Body of pancreas (tissue), 4 donors: ENCODE measurements around the gene CLEC4F. TPM values are rescaled to one million over a fixed set of nuclear protein-coding genes. Genes with fewer than 3 reads are reported as not detected.

ENCODE experiments used
- ATAC-seq: fragments of 150-250 bp; one replicate; pipeline ENCODE4 v1.9.1; 2016
- DNase-seq, 4 donors: peaks; one replicate each; pipeline ENCODE4 v3.0.0-alpha.2; 2019
- H3K27ac ChIP-seq, 4 donors: fragments of 200-600 bp; sonication (generic); 1 replicate in 3 of 4; 2 replicates in 1 of 4; pipeline versions ENCODE4 v1.5.1 to v1.6.1; 2016 to 2019; ENCODE audit warnings: mild to moderate bottlenecking in 1 of 4, mixed read lengths in 1 of 4, moderate library complexity in 1 of 4
- H3K27me3 ChIP-seq, 2 donors: fragments of 200-600 bp; sonication (generic); one replicate each; pipeline ENCODE4 v1.6.0; 2016; ENCODE audit warnings: mild to moderate bottlenecking in 1 of 2
- H3K36me3 ChIP-seq, 2 donors: fragments of 200-600 bp; sonication (generic); replicated peaks in 1 of 2; 2 replicates each; pipeline ENCODE4 v1.5.1; 2016; ENCODE audit warnings: low read depth in 2 of 2; ENCODE audit not compliant: insufficient read depth in 1 of 2
- H3K4me1 ChIP-seq: fragments of 200-600 bp; sonication (generic); one replicate; pipeline ENCODE4 v1.6.0; 2016
- H3K4me3 ChIP-seq, 2 donors: fragments of 200-600 bp; sonication (generic); 1 replicate in 1 of 2; 2 replicates in 1 of 2; pipeline ENCODE4 v1.5.1; 2016 to 2019
- H3K9me3 ChIP-seq, 3 donors: fragments of 200-600 bp; sonication (generic); 1 replicate in 2 of 3; 2 replicates in 1 of 3; pipeline ENCODE4 v1.5.1; 2016
- POLR2A ChIP-seq, 3 donors: fragments of 450-650 bp; IDR thresholded peaks; one replicate each; pipeline ENCODE4 v1.6.1; 2016; ENCODE audit warnings: antibody characterized with exemption in 3 of 3, mild to moderate bottlenecking in 2 of 3
- WGBS, 2 donors: methylation state at CpG; one replicate each; pipeline ENCODE4 v1.1.5; 2017; 5-methylcytosine and 5-hydroxymethylcytosine counted together
- intact Hi-C: fragments of 100-400 bp; cut with DNase I; formaldehyde crosslinking; loops from one replicate; pipeline ENCODE4 v1.15.1; 2023
- total RNA-seq, 2 donors: library from RNA; depleted of rRNA; stranded (reverse); fragments of >200 nt; gene quantifications; one replicate each; pipeline ENCODE4 v1.1.0, GENCODE V29; 2016
- TF ChIP-seq, protein P1 (sequence below), 7 experiments: fragments of 450-650 bp in 4 of 7; fragments of 200-600 bp in 3 of 7; sonication (generic) in 3 of 7; IDR thresholded peaks; one replicate each; pipeline ENCODE4 v1.5.1; 2016 to 2019; ENCODE audit warnings: antibody characterized with exemption in 7 of 7

CLEC4F gene
- total RNA-seq, 2 donors from 2014 or later = 3.3 TPM; not detected in 1

DNA sequence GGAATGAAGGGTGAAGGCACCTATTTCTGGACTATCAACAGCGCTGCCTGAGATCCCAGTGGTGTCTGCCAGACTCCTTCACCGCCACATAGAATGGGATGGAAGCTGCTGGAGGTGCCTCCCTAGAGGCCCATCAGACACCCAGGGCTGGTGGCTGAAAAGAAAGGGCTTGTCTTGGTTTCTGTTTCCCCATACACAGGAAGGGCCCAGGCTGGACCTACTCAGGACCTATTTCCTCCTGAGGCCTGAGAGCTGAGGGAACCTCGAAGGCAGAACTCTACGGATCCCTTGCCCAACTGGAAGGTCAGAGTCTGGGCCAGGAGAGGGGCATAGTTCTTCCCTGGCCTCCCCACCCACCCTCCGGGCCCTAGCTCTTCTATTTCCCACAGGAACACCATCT is 2.9 kb upstream of the CLEC4F start:
- 67 to 82% methylated on average over 2 to 4 of the region's 5 CpGs for WGBS, 2 donors
- Histone ChIP-seq H3K36me3 (no peaks in the 10 kb centered on the region), H3K27ac (no peak overlapping the region), H3K4me3 (no peak overlapping the region), H3K4me1 (no peaks in the 10 kb centered on the region), H3K9me3 (no peaks in the 10 kb centered on the region), H3K27me3 (no peaks in the 10 kb centered on the region)
- intact Hi-C loops = no loop called here
- ATAC-seq (no peak), DNase-seq (no peak)
- no peak for TF ChIP-seq POLR2A (IDR thresholded peaks at IDR 0.05)
- TF ChIP-seq, protein P1, sequence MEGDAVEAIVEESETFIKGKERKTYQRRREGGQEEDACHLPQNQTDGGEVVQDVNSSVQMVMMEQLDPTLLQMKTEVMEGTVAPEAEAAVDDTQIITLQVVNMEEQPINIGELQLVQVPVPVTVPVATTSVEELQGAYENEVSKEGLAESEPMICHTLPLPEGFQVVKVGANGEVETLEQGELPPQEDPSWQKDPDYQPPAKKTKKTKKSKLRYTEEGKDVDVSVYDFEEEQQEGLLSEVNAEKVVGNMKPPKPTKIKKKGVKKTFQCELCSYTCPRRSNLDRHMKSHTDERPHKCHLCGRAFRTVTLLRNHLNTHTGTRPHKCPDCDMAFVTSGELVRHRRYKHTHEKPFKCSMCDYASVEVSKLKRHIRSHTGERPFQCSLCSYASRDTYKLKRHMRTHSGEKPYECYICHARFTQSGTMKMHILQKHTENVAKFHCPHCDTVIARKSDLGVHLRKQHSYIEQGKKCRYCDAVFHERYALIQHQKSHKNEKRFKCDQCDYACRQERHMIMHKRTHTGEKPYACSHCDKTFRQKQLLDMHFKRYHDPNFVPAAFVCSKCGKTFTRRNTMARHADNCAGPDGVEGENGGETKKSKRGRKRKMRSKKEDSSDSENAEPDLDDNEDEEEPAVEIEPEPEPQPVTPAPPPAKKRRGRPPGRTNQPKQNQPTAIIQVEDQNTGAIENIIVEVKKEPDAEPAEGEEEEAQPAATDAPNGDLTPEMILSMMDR (IDR thresholded peaks at IDR 0.05) = no peak

- Histone ChIP-seq H3K9me3 (no peaks in the 10 kb centered on the region), H3K27me3 (no peaks in the 10 kb centered on the region), H3K4me1 (no peaks in the 10 kb centered on the region), H3K36me3 (no peaks in the 10 kb centered on the region), H3K27ac (no peak overlapping the region), H3K4me3 (no peak overlapping the region)
- 68 to 76% methylated on average over 8 of the region's 8 CpGs for WGBS, 2 donors
- ATAC-seq (no peak), DNase-seq (no peak)
- intact Hi-C loops = no loop called here
- TF ChIP-seq POLR2A (IDR thresholded peaks at IDR 0.05) = no peak
- TF ChIP-seq, protein P1 (IDR thresholded peaks at IDR 0.05) = no peak
Observed at GRCh38 chr2:70822843-70823242, 2.4 kb upstream of the CLEC4F start.

GRCh38 chr2:70817284-70817954 is 3.0 kb downstream of the CLEC4F start:
- 80% methylated on average over 3 of the region's 3 CpGs for WGBS, 2 donors
- H3K9me3 ChIP-seq = no peaks in the 10 kb centered on the region
- H3K4me3 ChIP-seq = no peak overlapping the region
- no peaks in the 10 kb centered on the region for H3K4me1 ChIP-seq
- no peak overlapping the region for H3K27ac ChIP-seq
- DNase-seq (no peak), ATAC-seq (no peak)
- intact Hi-C loops = no loop called here
- no peaks in the 10 kb centered on the region for H3K27me3 ChIP-seq
- no peak for TF ChIP-seq POLR2A (IDR thresholded peaks at IDR 0.05)
- TF ChIP-seq, protein P1 (IDR thresholded peaks at IDR 0.05) = no peak
- H3K36me3 ChIP-seq = no peaks in the 10 kb centered on the region

GRCh38 chr2:70816726-70817125 is 3.7 kb downstream of the CLEC4F start:
- H3K27me3 ChIP-seq = no peaks in the 10 kb centered on the region
- no peaks in the 10 kb centered on the region for H3K9me3 ChIP-seq
- no peak for DNase-seq
- H3K36me3 ChIP-seq = no peaks in the 10 kb centered on the region
- no peak overlapping the region for H3K27ac ChIP-seq
- H3K4me3 ChIP-seq = no peak overlapping the region
- TF ChIP-seq, protein P1 (IDR thresholded peaks at IDR 0.05) = no peak
- no peak for TF ChIP-seq POLR2A (IDR thresholded peaks at IDR 0.05)
- WGBS, 2 donors = 66 to 84% methylated on average over 5 of the region's 5 CpGs
- intact Hi-C loops = no loop called here
- no peak for ATAC-seq
- no peaks in the 10 kb centered on the region for H3K4me1 ChIP-seq
